G401 (cell line): ENCODE results near the gene NATD1. TPM values are rescaled to one million over a fixed set of nuclear protein-coding genes. Genes with fewer than 3 reads are reported as not detected.

Experiments used
- DNase-seq: peaks from one replicate; pipeline ENCODE4 v3.0.0-alpha.2; 2015; ENCODE audit warnings: low spot score
- in situ Hi-C: cut with HindIII; loops from 2 replicates; pipeline ENCODE4 v1.10.0; 2016; ENCODE audit warnings: low sequenced_read_pairs, mixed read lengths
- total RNA-seq: library from RNA; depleted of rRNA; stranded (reverse); fragments of >200 nt; shearing (Covaris generic); gene quantifications from 2 replicates; pipeline ENCODE4 v1.2.3, GENCODE V29; 2014

The NATD1 gene
- total RNA-seq, 1 experiment from 2014 or later = 3.4 TPM

GRCh38 chr17:21291862-21292261, 38.7 kb upstream of the NATD1 start:
- no peak for DNase-seq
- in situ Hi-C loops = no loop called here

DNA sequence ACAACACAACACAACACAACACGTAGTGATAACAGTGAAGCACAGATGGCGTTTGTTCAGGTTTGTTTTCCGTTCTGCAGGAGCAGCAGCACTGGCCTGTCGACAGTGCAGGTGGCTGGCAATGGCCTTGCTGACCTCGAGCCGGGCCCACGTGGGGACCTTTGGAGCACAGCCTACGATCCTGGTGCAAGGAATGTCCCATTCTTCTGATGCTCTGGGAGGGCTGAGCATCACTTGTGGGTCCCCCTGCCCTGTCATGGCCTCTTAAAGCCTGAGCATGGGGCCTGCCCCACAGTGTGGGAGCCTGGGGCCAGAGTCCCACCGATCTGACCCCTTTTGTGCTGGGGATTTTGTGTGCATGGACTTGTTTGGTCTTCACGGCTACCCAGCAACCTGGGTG, 38.1 kb upstream of the NATD1 start:
- in situ Hi-C loops = no loop called here
- peak; percentile 74 for DNase-seq

DNA sequence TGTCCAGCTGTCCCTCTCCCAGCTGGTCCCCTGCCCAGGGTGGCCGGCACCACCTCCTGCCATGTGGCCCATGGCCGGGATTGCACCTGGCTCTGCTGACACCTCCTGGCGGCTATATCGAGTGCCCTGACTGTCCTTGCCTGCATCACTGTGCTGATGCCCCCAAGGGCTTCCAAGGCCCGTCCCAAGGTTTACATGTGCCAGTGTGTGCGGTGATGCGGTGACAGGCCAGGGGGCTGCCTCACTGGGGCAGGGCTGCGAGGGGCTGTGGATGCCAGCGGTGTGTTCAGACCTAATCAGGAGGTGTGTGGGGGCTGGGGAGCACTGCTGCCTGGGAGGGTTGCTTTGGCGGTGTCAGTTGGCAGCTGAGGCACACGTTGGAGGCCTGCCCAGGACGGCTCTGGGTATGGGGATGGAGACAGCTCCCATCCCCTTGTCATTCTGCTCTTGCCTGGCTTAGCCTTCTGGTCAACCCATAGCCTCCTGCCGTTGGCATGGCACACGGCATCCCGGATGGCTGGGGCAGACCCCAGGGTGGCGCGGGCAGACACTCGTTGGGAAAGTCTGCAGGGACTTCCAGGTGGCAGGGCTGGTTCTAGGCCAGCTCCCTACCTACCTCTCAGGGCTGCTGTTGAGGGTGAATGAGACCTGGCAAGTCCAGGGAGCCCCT, 36.8 kb upstream of the NATD1 start:
- in situ Hi-C loops = no loop called here
- peak; percentile 88 for DNase-seq

DNA sequence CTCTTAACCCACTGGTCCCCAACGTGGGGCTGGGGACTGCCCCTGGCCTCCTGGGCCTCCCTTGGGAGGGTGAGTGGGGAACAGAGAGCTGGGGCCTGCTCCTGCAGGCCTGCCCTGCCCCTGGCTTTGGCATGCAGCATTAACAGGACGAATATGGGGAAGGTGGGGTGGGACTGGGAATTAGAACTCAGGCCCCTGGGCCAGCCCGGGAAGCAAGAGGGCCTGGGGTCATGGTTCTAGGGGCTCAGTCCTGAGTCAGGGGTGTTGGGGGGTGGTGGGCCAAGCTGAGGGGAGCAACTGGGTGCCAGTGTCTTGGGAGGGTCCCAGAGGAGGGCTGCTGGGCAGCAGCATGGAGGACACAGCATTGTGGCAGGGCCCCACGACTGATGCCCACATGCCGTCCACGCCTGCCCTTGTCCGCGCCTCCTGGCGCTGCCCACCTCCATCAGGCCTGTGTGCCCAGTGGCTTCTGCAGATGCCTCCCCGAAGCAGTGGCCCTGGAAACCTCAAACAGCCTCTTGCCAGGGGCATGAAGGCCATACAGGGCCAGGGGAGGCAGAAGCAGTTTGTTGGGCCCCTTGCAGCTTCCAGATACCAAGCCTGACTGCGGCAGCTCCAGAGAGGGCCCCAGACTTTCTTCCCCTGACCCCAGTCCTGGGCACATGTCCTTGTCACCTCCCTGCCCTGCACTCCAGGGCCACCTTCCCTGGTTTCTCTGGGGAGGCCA, 36.1 kb upstream of the NATD1 start:
- DNase-seq = no peak
- in situ Hi-C loops = no loop called here

DNA sequence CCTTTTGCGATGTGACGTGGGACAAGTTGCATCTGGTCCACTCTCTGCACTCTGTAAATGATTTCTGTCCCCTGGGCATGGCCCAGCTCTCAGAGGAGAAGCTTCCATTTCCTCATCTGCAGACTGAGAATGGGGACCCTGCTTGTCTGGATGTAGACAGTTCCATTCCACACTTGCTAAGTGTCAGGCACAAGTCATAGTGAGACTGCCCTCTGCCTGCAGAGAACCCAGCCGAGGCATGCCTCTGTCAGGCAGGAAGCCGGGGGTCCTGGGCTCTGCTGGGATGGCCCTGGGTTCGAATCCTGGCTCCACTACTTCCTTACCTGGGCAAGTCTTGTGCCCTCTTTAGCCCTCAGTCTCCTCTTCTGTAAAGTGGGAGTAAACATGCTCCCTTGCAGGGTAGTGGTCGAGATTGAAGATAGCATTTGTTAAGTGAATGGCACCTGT, 35.4 kb upstream of the NATD1 start:
- no peak for DNase-seq
- in situ Hi-C loops = no loop called here

GRCh38 chr17:21287703-21288449, 34.7 kb upstream of the NATD1 start:
- in situ Hi-C loops = no loop called here
- DNase-seq = no peak

DNA sequence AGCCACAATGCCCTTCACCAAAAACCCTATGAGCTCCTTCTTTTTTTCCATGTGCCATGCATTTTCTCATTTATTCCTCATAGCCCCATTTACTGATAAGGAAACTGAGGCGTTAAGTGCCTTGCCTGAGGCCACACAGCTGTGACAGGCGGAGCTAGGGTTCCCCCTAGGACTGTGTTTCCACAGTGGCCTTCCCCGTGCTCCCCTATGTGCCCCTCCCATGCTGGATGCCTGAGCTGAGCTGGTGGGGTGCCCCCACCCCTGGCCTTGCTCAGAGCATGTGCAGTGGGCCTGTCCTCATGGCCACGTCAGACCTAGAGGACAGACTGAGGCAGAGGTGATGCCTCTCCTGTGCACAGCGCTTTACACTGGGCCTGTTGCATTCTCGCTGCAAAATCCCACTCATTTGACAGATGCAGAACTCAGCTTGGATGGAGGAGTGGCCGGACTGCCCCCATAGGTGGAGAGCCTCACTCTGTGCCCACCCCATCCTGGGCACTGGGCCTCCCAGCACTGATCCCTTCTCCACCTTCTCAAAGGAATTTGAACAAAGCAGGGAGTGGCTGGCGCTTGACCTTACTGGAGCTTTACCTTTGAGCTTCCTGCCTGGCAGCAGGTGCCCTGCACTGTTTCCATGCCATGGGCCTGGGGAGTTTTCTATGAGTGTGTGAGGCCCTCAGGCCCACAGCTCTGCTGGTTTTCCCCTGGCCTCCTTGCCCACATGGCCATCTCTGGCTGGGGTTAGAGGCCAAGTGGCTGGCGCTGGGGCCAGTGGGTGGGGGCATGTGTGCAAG, 33.9 kb upstream of the NATD1 start:
- DNase-seq = no peak
- in situ Hi-C loops = no loop called here

DNA sequence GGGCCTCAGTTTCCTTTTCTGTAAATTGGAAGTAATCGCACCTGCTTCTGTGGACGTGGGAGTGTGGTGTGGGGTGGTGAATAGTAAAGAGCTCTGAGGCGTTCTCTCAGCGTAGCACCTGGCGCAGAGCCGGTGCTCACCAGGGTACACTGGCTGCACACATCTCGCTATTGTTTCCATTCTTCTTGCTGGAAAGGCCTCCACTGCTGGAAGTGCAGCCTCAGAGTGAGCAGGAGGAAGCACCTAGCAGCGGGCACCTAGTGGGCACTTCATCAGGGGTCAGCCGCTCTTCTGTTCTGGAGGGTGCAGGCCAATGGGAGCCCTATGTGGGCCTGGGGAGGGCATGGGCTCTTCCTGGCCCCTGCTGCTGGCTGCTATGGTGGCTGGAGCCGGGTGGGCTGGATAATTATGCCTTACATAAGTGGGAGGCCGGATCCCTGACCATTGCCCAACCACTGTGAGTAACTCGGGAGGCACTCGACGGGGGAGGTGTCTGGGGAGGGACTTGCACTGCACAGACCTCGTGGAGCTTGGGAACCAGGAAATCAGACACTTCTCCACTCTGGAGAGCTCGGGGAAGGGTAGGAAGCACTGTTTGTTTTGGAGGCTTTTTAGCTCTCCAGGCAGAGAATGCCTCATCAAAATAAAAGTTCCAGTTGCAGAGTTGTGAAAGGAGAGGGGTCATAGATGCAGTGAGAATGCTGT, 33.0 kb upstream of the NATD1 start:
- in situ Hi-C loops = no loop called here
- no peak for DNase-seq

DNA sequence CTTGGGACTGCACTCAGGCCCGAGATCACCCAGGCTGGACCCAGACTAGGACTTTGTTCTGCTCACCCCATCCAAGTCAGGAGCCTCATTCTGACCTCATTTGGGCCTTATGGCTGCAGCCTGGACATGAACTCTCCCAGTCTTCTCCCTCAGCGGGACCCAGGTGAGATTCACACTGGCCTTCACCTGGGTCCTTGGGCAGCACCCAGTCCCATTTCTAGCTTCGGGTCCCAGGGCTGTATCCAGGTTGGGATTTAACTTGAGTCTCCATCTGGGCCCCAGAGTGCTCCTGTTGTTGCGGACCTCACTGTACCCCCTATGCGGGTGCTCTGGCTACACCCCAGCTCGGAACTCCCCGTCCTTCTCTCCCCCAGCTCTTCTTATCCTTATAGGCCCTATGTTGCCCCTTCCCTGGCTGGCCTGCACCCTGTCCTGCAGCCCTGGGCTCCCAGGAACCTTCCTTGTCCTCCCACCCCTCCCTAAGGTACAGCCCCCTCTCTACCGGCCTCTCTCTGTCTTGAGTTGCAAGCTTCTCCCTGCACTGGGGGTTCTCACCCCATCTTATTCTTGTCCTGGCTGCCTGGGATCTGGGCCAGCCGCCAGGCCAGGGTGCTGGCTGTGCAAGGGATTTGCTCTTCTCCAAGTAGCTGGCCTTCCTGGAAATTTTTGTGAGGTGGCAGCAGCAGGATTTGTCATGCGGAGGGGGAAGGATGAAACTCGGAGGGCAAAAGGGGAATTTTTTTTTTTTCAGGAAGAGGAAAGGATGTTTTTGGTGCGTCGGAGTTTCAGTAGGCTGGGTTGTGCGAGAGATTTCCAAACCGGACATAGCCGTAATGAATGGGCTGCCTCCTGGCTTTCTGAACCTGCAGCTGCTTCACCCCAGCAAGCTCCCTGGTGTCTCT, 32.2 kb upstream of the NATD1 start:
- in situ Hi-C loops = no loop called here

DNA sequence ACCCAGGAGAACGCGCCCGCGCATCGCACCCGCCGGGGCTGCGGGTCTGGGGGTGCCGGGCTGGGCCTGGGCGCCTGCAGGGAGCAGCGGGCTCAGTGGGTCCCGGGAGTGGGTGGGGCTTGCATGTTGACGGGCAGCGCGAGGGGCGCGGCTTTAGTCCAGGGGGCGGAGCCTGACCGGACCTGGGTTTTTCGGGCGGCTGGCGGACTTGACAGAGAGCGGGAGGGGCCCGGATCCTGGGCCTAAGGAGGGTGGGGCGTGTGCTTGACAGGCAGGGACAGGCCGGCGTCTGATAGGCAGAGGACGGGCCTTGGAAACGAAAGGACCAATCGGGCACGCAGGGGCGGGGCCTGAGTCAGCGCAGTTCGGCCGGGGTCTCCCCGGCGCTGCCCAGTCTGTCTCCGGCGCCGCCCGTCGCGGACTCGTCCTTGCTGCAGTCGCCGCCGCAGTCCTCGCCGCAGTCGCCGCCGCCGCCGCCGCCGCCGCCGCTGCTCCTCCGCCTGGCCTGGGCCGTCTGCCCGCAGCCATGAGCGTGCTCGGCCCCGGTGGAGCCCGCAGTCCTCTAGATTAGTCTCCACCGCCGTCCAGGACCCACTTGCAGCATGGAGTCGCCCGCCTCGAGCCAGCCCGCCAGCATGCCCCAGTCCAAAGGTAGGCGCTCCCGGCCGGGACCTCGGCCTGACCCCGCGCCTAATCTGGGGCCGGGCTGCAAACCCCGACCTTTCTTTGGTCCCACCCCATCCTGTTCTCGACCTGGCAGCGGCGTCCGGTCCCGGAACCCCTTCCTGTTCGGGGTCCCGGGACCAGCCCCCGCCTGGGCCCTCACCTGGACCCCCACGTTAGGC, 31.3 kb upstream of the NATD1 start, which contains the start of gene MAP2K3:
MAP2K3 (plus strand) TSS at position 393 of the 845 bp plus-strand sequence; CDS start at position 603, 210 bp downstream.
- DNase-seq = peak; percentile 100
- in situ Hi-C loops = no loop called here

More for the DNA sequence above, 32.2 kb upstream of the NATD1 start:
- peak; percentile 53 for DNase-seq

DNA sequence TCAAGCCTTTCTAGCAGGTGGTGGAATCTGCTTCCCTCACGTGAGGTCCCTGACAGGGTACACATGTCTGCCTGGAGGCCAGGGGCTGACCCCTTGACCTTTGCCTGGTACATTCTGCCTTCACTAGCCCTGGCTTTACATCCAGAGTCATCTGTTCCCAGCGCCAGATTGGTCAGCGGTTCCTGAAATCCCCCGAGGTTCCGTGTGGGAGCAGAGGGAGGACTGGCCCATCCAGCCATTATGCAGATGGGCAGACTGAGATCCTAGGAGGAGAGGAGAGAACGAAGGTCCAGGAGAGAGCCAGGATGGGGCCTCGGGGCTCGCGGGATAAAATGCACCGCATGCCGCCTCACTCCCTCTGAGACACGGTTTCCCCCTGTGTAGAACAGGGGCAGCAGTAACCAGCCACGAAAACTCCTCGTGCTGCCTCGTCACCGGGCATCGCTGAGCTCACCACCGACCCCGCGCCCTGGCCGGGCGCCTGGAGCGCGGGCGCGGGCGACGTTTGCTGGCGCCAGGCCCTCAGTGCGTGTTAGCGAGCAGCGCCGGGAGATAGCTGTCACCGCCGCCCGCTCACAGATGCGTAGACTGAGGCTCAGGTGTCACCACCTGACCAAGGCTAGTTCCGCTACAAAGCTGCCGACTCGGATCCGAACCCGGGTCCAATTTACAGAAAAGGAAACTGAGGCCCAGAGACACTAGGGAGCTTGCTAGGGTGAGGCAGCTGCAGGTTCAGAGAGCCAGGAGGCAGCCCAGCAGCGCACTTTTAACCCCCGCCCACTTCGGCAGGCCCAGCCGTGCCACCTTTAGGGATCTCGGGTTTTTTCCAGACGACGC, 30.5 kb upstream of the NATD1 start:
- in situ Hi-C loops = no loop called here

GRCh38 chr17:21282850-21283249, 29.6 kb upstream of the NATD1 start:
- in situ Hi-C loops = no loop called here
- DNase-seq = no peak

More for the DNA sequence above, 30.5 kb upstream of the NATD1 start:
- DNase-seq = no peak

DNA sequence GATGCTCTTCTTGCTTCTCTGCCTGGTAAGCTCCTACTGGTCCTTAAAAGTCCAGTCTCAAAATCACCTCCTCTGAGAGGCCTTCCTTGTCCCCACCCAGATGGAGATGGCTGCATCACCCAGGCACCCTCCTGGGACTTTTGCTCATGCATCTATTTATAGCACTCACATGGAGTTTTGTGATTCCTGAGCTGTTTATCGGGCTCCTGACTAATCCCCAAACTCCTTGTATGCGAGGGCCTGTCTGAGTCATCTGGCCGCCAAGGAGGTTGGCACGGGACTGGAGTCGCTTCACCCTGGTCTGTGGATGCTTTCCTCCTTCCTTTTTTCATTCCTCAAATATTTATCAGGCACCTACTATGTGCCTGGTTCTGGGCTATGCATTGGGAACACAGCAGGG, 29.0 kb upstream of the NATD1 start:
- in situ Hi-C loops = no loop called here
- no peak for DNase-seq

DNA sequence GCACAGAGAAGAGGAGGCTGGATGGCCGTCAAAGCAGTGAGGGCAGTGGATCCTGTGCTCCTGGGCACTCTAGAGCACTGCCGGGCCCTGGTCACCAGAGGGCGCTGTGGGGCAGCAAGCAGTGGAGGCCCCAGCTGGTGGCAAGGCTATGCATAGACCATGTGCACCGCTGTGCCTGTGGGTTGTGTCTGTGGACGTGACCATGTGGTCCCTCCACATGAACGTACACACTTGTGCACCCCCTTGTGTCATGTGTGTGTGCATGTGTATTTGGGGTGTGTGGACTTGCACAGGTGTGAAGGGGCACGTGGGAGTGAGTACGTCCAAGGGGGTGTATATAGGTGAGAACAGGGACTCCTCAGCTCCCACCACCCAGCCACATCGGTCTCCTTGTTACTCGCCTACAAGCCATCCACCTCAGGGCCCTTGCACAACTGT, 26.9 kb upstream of the NATD1 start:
- peak; percentile 85 for DNase-seq
- in situ Hi-C loops = no loop called here

- in situ Hi-C loops = no loop called here
- no peak for DNase-seq
Observed at GRCh38 chr17:21279582-21279981, 26.4 kb upstream of the NATD1 start.

DNA sequence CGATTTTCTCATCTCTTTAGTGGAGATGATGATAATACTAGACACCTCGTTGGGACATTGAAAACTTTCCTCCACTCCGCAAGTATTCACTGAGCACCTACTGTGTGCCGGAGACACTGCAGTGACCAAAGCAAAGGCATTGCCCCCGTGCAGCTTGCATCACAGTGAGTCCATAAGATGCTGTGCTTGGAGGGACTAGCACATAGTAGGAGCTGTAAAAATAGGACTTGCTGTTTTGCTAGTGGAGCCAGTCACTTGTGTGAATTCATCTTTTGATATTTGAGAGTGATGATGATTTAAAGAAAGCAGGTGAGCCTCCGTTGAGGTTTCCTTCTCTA, 26.0 kb upstream of the NATD1 start:
- DNase-seq = no peak
- in situ Hi-C loops = no loop called here
